Measurements from ENCODE around the gene TRIM17. TPM values are rescaled to one million over a fixed set of nuclear protein-coding genes. Genes with fewer than 3 reads are reported as not detected.

The TRIM17 gene
- polyA plus RNA-seq, 1 experiment, result 0.16 TPM

- ChIA-PET POLR2A (no interaction called here), CTCF (interaction anchor here (0.5 kb wide), 1 partner anchor 28 kb away, joined by 3 read pairs; no protein-coding TSS in a partner anchor)
- TF ChIP-seq, protein P1, sequence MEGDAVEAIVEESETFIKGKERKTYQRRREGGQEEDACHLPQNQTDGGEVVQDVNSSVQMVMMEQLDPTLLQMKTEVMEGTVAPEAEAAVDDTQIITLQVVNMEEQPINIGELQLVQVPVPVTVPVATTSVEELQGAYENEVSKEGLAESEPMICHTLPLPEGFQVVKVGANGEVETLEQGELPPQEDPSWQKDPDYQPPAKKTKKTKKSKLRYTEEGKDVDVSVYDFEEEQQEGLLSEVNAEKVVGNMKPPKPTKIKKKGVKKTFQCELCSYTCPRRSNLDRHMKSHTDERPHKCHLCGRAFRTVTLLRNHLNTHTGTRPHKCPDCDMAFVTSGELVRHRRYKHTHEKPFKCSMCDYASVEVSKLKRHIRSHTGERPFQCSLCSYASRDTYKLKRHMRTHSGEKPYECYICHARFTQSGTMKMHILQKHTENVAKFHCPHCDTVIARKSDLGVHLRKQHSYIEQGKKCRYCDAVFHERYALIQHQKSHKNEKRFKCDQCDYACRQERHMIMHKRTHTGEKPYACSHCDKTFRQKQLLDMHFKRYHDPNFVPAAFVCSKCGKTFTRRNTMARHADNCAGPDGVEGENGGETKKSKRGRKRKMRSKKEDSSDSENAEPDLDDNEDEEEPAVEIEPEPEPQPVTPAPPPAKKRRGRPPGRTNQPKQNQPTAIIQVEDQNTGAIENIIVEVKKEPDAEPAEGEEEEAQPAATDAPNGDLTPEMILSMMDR (IDR thresholded peaks at IDR 0.05; ENCODE audit: low read depth, low read length), result no peak
- no peak for DNase-seq (ENCODE audit: low read depth, low spot score)
- Histone ChIP-seq H3K9me3 (ENCODE audit: control insufficient read depth, insufficient read depth, low read length) (peaks cover 2% of the 10 kb centered on the region; the same call in 1 of the 2 replicates), H3K27me3 (ENCODE audit: control insufficient read depth, insufficient read depth, low read length) (peaks cover 28% of the 10 kb centered on the region), H3K4me3 (ENCODE audit: low read depth, low read length) (no peak overlapping the region), H3K27ac (ENCODE audit: low read depth, low read length) (no peak overlapping the region)
These were observed 13.6 kb upstream of the TRIM17 start for GRCh38 chr1:228430243-228430642.

GRCh38 chr1:228429698-228430097, 13.0 kb upstream of the TRIM17 start:
- Histone ChIP-seq H3K4me3 (ENCODE audit: low read depth, low read length) (no peak overlapping the region), H3K9me3 (ENCODE audit: control insufficient read depth, insufficient read depth, low read length) (peaks cover 7% of the 10 kb centered on the region; the same call in 1 of the 2 replicates), H3K27ac (ENCODE audit: low read depth, low read length) (no peak overlapping the region), H3K27me3 (ENCODE audit: control insufficient read depth, insufficient read depth, low read length) (peaks cover 28% of the 10 kb centered on the region)
- POLR2A ChIA-PET, result no interaction called here
- CTCF ChIA-PET, result interaction anchor here (0.5 kb wide), 1 partner anchor 29 kb away, joined by 3 read pairs; no protein-coding TSS in a partner anchor
- no peak for DNase-seq (ENCODE audit: low read depth, low spot score)
- TF ChIP-seq, protein P1 (IDR thresholded peaks at IDR 0.05; ENCODE audit: low read depth, low read length), result no peak

DNA sequence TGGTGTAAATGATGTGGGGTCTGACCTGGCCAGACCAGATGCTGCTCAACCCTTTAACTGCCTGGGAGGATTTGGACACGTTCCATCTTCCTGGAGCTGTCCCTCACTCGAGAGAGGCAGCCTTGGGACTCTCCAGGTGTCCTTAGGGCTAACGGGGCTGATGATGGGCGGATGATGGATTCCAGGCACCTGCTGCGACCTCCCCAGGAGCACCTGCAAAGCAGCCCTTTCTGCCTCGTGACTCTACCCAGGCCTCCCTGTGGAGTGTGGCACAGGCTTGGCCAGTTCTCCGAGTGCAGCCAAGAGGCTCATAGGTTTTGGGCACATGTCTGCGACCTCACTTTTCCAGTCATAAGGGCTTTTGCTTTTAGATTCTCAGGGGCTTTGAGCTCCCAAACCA, 12.3 kb upstream of the TRIM17 start:
- Histone ChIP-seq H3K4me3 (ENCODE audit: low read depth, low read length) (no peak overlapping the region), H3K27ac (ENCODE audit: low read depth, low read length) (no peak overlapping the region), H3K27me3 (ENCODE audit: control insufficient read depth, insufficient read depth, low read length) (peaks cover 28% of the 10 kb centered on the region), H3K9me3 (ENCODE audit: control insufficient read depth, insufficient read depth, low read length) (peaks cover 7% of the 10 kb centered on the region; the same call in 1 of the 2 replicates)
- TF ChIP-seq, protein P1 (IDR thresholded peaks at IDR 0.05; ENCODE audit: low read depth, low read length), result no peak
- ChIA-PET CTCF (interaction anchor here (0.5 kb wide), 1 partner anchor 338 kb away, joined by 3 read pairs; no protein-coding TSS in a partner anchor), POLR2A (interaction anchor here (0.5 kb wide), 1 partner anchor 22 kb away, joined by 3 read pairs; the partner anchor contains the start of gene TRIM11)
- no peak for DNase-seq (ENCODE audit: low read depth, low spot score)

DNA sequence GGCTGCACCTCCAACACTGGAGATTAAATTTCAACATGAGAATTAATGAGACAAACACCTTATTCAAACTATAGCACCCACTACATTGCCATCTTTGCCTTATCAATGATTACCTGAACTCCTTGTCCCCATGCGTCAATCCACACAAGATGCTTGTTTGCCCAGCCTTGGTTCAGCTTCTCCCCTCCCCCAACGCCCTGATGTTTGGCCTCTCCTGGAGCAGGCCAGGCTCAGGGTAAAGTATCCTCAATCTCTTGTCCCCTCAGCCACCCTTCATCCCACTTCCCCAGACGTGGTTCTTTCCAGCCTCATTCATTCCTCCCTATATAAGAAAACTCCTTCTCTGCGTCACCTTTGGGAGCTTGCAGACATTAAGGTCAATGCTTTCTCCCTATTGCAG, 11.8 kb upstream of the TRIM17 start:
- ChIA-PET CTCF (no interaction called here), POLR2A (no interaction called here)
- Histone ChIP-seq H3K27me3 (ENCODE audit: control insufficient read depth, insufficient read depth, low read length) (peaks cover 25% of the 10 kb centered on the region), H3K27ac (ENCODE audit: low read depth, low read length) (no peak overlapping the region), H3K4me3 (ENCODE audit: low read depth, low read length) (no peak overlapping the region), H3K9me3 (ENCODE audit: control insufficient read depth, insufficient read depth, low read length) (peaks cover 7% of the 10 kb centered on the region; the same call in 1 of the 2 replicates)
- DNase-seq (ENCODE audit: low read depth, low spot score), result no peak
- TF ChIP-seq, protein P1 (IDR thresholded peaks at IDR 0.05; ENCODE audit: low read depth, low read length), result no peak

DNA sequence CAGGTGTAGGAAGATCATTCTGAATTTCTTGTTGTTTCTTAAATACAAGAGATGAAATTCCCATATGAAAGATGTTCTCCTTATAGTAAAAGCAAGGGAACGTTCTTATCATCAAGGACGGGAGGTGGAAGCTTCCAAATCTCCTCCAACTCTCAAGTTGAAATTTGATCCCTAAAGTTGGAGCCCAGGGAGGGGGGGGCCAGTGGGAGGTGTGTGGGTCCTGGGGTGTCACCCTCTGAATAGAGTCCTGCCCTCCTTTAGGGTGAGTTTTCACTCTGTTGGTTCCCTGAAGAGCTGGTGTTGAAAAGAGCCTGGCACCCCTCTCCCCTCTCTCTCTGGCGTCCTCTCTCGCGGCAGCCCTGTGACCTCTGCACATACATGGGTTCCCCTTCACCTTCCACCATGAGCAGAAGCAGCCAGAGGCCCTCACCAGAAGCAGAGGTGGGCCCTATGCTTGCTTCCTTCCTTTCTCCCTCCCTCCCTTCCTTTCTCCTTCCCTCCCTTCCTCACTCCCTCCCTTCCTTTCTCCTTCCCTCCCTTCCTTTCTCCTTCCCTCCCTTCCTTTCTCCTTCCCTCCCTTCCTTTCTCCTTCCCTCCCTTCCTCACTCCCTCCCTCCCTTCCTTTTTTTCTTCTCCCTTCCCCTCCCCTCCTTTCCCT, 10.0 kb upstream of the TRIM17 start:
- CTCF ChIA-PET, result interaction anchor here (0.8 kb wide), 1 partner anchor 33 kb away, joined by 3 read pairs; no protein-coding TSS in a partner anchor
- TF ChIP-seq, protein P1 (IDR thresholded peaks at IDR 0.05; ENCODE audit: low read depth, low read length), result no peak
- Histone ChIP-seq H3K27ac (ENCODE audit: low read depth, low read length) (no peak overlapping the region), H3K9me3 (ENCODE audit: control insufficient read depth, insufficient read depth, low read length) (peaks cover 7% of the 10 kb centered on the region; the same call in 1 of the 2 replicates), H3K27me3 (ENCODE audit: control insufficient read depth, insufficient read depth, low read length) (peaks cover 19% of the 10 kb centered on the region), H3K4me3 (ENCODE audit: low read depth, low read length) (no peak overlapping the region)
- POLR2A ChIA-PET, result no interaction called here
- DNase-seq (ENCODE audit: low read depth, low spot score), result no peak
